SK-N-SH (cell line): ENCODE measurements around the gene TBX15. TPM values are rescaled to one million over a fixed set of nuclear protein-coding genes. Genes with fewer than 3 reads are reported as not detected.

ENCODE experiments used
- CTCF ChIA-PET: fragments of 300-600, 350-600 bp; formaldehyde crosslinking; extraction: SDS; loops from one replicate; lab custom pipeline; 2021; lab: Yijun Ruan, JAX
- POLR2A ChIA-PET: fragments of 350-600 bp; sonication (Branson Sonifier 250); formaldehyde crosslinking; extraction: SDS; loops from one replicate; lab custom pipeline; 2020; ENCODE audit warnings: antibody characterized with exemption, inconsistent platforms; lab: Yijun Ruan, JAX
- DNase-seq: peaks from one replicate; pipeline ENCODE4 v3.0.0; 2012
- H2AFZ ChIP-seq: fragments of 200-600 bp; sonication (generic); 2 replicates; pipeline ENCODE4 v1.8.1; 2016; ENCODE audit warnings: antibody characterized with exemption, mild to moderate bottlenecking, low read depth
- H3F3A ChIP-seq: fragments of 200-600 bp; sonication (generic); replicated peaks from 2 replicates; pipeline ENCODE3; 2016; ENCODE audit warnings: antibody characterized with exemption, mild to moderate bottlenecking; ENCODE audit not compliant: insufficient read depth
- H3K27ac ChIP-seq, 2 experiments: fragments of 200-500 bp in 1 of 2; fragments of 200-600 bp in 1 of 2; sonication (Bioruptor generic) in 1 of 2; sonication (generic), shearing (Covaris generic) in 1 of 2; 2 replicates each; pipeline versions ENCODE4 v1.5.1 to v1.6.1; 2014 to 2016; ENCODE audit warnings: low read depth in 2 of 2, inconsistent platforms in 1 of 2, low read length in 1 of 2, mild to moderate bottlenecking in 1 of 2, mixed read lengths in 1 of 2
- H3K27me3 ChIP-seq: fragments of 200-600 bp; sonication (generic), shearing (Covaris generic); 2 replicates; pipeline ENCODE4 v1.6.1; 2016; ENCODE audit warnings: mixed run types; ENCODE audit not compliant: insufficient read depth
- H3K36me3 ChIP-seq, 2 experiments: fragments of 200-500 bp in 1 of 2; fragments of 200-600 bp in 1 of 2; sonication (Bioruptor generic) in 1 of 2; sonication (generic) in 1 of 2; replicated peaks in 1 of 2; 2 replicates each; pipeline versions ENCODE3 to v1.5.1; 2014 to 2016; ENCODE audit warnings: low read length in 1 of 2, mild to moderate bottlenecking in 1 of 2; ENCODE audit not compliant: insufficient read depth in 2 of 2, control insufficient read depth in 1 of 2
- H3K4me1 ChIP-seq, 2 experiments: fragments of 200-500 bp in 1 of 2; fragments of 200-600 bp in 1 of 2; sonication (Bioruptor generic) in 1 of 2; sonication (generic), shearing (Covaris generic) in 1 of 2; 2 replicates each; pipeline versions ENCODE4 v1.5.1 to v1.6.1; 2014 to 2016; ENCODE audit warnings: low read depth in 1 of 2, low read length in 1 of 2, mixed run types in 1 of 2; ENCODE audit not compliant: insufficient read depth in 2 of 2, control insufficient read depth in 1 of 2
- H3K4me2 ChIP-seq: fragments of 200-600 bp; sonication (generic), shearing (Covaris generic); 2 replicates; pipeline ENCODE4 v1.6.1; 2017; ENCODE audit warnings: mixed run types
- H3K4me3 ChIP-seq, 2 experiments: fragments of 200-500 bp in 1 of 2; fragments of 200-600 bp in 1 of 2; sonication (Bioruptor generic) in 1 of 2; sonication (generic), shearing (Covaris generic) in 1 of 2; 2 replicates each; pipeline versions ENCODE4 v1.5.1 to v1.8.1; 2014 to 2016; ENCODE audit warnings: low read depth in 2 of 2, inconsistent platforms in 1 of 2, low read length in 1 of 2, mild to moderate bottlenecking in 1 of 2, mixed read lengths in 1 of 2, moderate library complexity in 1 of 2
- H3K79me2 ChIP-seq: fragments of 200-600 bp; sonication (generic); 2 replicates; pipeline ENCODE4 v1.8.1; 2017; ENCODE audit warnings: mild to moderate bottlenecking; ENCODE audit not compliant: insufficient read depth
- H3K9ac ChIP-seq: fragments of 200-600 bp; sonication (generic); 2 replicates; pipeline ENCODE4 v1.6.1; 2017; ENCODE audit warnings: mixed run types
- H3K9me2 ChIP-seq: fragments of 200-600 bp; sonication (generic); 2 replicates; pipeline ENCODE4 v1.6.1; 2017; ENCODE audit warnings: mixed run types
- H3K9me3 ChIP-seq: fragments of 200-600 bp; sonication (generic); 2 replicates; pipeline ENCODE4 v1.6.1; 2017; ENCODE audit warnings: mixed run types, mild to moderate bottlenecking, moderate library complexity
- H4K20me1 ChIP-seq: fragments of 200-600 bp; sonication (generic); 2 replicates; pipeline ENCODE4 v1.6.1; 2017; ENCODE audit warnings: mild to moderate bottlenecking, mixed run types; ENCODE audit not compliant: insufficient read depth
- CHD2 ChIP-seq: fragments of 150-350 bp; IDR thresholded peaks from 2 replicates; pipeline ENCODE4 v1.6.1; 2018; ENCODE audit warnings: low read length; ENCODE audit not compliant: partially characterized antibody
- FOXJ3 ChIP-seq: sonication (generic); formaldehyde crosslinking; IDR thresholded peaks from 2 replicates; pipeline ENCODE4 v1.5.1; 2020; ENCODE audit warnings: mild to moderate bottlenecking, missing genetic modification reagents
- GABPA ChIP-seq: IDR thresholded peaks from 2 replicates; pipeline ENCODE4 v1.4.0; 2012; ENCODE audit warnings: low read depth, mild to moderate bottlenecking
- MXI1 ChIP-seq: IDR thresholded peaks from 2 replicates; pipeline ENCODE4 v1.6.1; 2012; ENCODE audit warnings: mild to moderate bottlenecking, low read depth, low read length, improper control_type of control experiment
- NRF1 ChIP-seq: IDR thresholded peaks from 2 replicates; pipeline ENCODE4 v1.6.1; 2012; ENCODE audit warnings: low read depth, mild to moderate bottlenecking, low read length
- RAD21 ChIP-seq: IDR thresholded peaks from 2 replicates; pipeline ENCODE4 v1.6.1; 2012; ENCODE audit warnings: mild to moderate bottlenecking, low read length
- RXRA ChIP-seq: IDR thresholded peaks from 2 replicates; pipeline ENCODE4 v1.4.0; 2012; ENCODE audit warnings: low read depth, mild to moderate bottlenecking, borderline replicate concordance
- SIN3A ChIP-seq: IDR thresholded peaks from 2 replicates; pipeline ENCODE4 v1.6.1; 2012; ENCODE audit warnings: low read depth, mild to moderate bottlenecking, low read length, moderate library complexity, borderline replicate concordance
- TAF1 ChIP-seq: IDR thresholded peaks from 2 replicates; pipeline ENCODE4 v1.6.1; 2012; ENCODE audit warnings: low read depth, mild to moderate bottlenecking, low read length, moderate library complexity, borderline replicate concordance
- WGBS: methylation state at CpG from one replicate; pipeline ENCODE4 v1.1.6; 2017; ENCODE audit warnings: low lambda C conversion rate; 5-methylcytosine and 5-hydroxymethylcytosine counted together
- polyA plus RNA-seq, 3 experiments: library from polyadenylated mRNA; depleted of rRNA; stranded (reverse); fragments of >200 nt; gene quantifications; 2 replicates each; pipeline ENCODE4 v1.2.3, GENCODE V29; 2012
- TF ChIP-seq, protein P1 (sequence below): IDR thresholded peaks from 2 replicates; pipeline ENCODE4; 2012
- TF ChIP-seq, protein P2 (sequence below): fragments of 200-600 bp; sonication (generic); IDR thresholded peaks from 2 replicates; pipeline ENCODE4 v1.6.1; 2017; ENCODE audit warnings: antibody characterized with exemption, mild to moderate bottlenecking, moderate library complexity
- TF ChIP-seq, protein P3 (sequence below): IDR thresholded peaks from 2 replicates; pipeline ENCODE4 v1.4.0; 2012; ENCODE audit warnings: low read depth
- TF ChIP-seq, protein P4 (sequence below): fragments of 150-350 bp; IDR thresholded peaks from 2 replicates; pipeline ENCODE4 v1.6.1; 2016; ENCODE audit warnings: mild to moderate bottlenecking, low read depth, low read length

TBX15 gene
- polyA plus RNA-seq, 1 of the 3 experiments (the other 2 are of a cell fraction), result 0.02 TPM

DNA sequence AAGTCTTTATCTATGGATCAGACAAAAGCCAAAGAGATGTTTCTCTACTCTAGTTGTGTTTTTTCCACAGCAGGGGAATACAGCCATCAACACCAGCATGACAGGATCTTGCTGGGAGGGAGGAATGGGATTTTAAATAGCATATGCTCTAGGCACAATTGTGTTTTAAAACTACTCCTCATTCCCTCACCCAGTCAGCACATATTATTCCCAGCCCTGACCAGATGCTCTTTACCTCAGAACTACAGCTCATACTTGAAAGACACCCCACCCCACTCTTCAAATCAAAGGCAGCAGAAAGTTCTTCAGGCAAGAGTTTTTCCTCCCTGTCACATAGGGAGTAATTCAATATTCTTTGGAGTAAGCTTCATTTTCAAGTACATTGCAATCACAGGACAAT, 46.2 kb upstream of the TBX15 start:
- Histone ChIP-seq H3K4me2 (no peak overlapping the region), H3K4me3 (no peak overlapping the region), H3F3A (no peaks in the 10 kb centered on the region), H3K4me1 (no peaks in the 10 kb centered on the region), H4K20me1 (no peaks in the 10 kb centered on the region), H3K9ac (no peak overlapping the region), H3K27me3 (no peaks in the 10 kb centered on the region), H3K9me3 (no peaks in the 10 kb centered on the region), H3K36me3 (peaks cover 0 to 3% of the 10 kb centered on the region in 2 experiments), H2AFZ (no peak overlapping the region), H3K79me2 (no peaks in the 10 kb centered on the region), H3K9me2 (no peaks in the 10 kb centered on the region), H3K27ac (no peak overlapping the region)
- no peak for TF ChIP-seq MXI1
- CTCF ChIA-PET, result interaction anchor here (1.3 kb wide), 1 partner anchor 26 kb away, joined by 4 read pairs; no protein-coding TSS in a partner anchor
- POLR2A ChIA-PET, result no interaction called here
- no peak for DNase-seq

DNA sequence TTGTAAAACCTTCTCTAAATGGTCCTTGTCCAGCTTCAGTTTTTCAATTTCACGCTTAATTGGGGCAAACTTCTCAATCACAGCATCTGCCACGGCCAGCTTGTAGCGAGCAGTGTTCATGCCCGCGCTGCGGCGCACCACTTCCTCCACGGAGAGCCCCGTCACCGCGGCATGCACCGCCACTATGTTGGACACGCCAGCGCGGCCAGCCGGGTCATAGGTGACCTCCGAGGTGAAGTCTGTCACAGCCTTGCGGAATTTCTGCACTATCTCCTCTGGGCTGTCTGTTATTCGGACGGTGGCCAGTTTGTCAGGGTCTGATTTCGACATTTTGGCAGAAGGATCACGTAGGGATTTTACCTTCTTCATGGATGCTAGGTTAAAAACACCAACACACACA, 44.8 kb upstream of the TBX15 start:
- no peaks in the 10 kb centered on the region for H3F3A ChIP-seq
- no peaks in the 10 kb centered on the region for H3K9me3 ChIP-seq
- POLR2A ChIA-PET, result no interaction called here
- no peaks in the 10 kb centered on the region for H3K27me3 ChIP-seq
- no peaks in the 10 kb centered on the region for H3K9me2 ChIP-seq
- no peak overlapping the region for H3K4me3 ChIP-seq
- H3K36me3 ChIP-seq, result peaks cover 0 to 3% of the 10 kb centered on the region in 2 experiments
- no peak overlapping the region for H3K27ac ChIP-seq
- no peak overlapping the region for H3K4me2 ChIP-seq
- no peak overlapping the region for H2AFZ ChIP-seq
- no peaks in the 10 kb centered on the region for H3K4me1 ChIP-seq
- no peaks in the 10 kb centered on the region for H4K20me1 ChIP-seq
- H3K79me2 ChIP-seq, result no peaks in the 10 kb centered on the region
- TF ChIP-seq, protein P1, sequence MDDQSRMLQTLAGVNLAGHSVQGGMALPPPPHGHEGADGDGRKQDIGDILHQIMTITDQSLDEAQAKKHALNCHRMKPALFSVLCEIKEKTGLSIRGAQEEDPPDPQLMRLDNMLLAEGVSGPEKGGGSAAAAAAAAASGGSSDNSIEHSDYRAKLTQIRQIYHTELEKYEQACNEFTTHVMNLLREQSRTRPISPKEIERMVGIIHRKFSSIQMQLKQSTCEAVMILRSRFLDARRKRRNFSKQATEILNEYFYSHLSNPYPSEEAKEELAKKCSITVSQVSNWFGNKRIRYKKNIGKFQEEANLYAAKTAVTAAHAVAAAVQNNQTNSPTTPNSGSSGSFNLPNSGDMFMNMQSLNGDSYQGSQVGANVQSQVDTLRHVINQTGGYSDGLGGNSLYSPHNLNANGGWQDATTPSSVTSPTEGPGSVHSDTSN, result no peak
- TF ChIP-seq, all 33 proteins: peak for 0
- CTCF ChIA-PET, result interaction anchor here (1.5 kb wide), 1 partner anchor 25 kb away, joined by 4 read pairs; no protein-coding TSS in a partner anchor
- no peak overlapping the region for H3K9ac ChIP-seq
- DNase-seq, result no peak
- 95% methylated on average over 22 of the region's 22 CpGs for WGBS

DNA sequence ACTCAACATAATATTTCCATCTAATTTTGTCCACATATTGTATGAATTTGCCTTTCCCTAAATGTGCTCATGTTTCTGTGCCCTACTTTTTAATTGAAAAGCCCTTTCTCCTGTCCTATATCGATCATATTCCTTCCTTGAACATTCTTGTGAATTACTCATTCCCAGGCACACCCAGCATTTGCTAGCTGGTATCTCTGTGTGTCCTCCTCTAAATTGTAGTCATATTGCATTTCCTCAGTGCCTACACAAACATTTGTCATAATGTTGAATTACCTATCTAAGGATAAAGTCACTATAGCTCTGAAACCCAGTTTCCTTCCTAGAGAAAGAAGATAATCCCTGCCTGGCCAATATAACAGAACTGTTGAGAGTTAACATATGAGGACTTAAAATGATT, 39.6 kb upstream of the TBX15 start:
- H3F3A ChIP-seq, result no peaks in the 10 kb centered on the region
- ChIA-PET POLR2A (no interaction called here), CTCF (no interaction called here)
- H3K9ac ChIP-seq, result no peak overlapping the region
- H3K4me3 ChIP-seq, result no peak overlapping the region
- H3K79me2 ChIP-seq, result no peaks in the 10 kb centered on the region
- H3K9me2 ChIP-seq, result no peaks in the 10 kb centered on the region
- WGBS, result 82% methylated on average over 1 of the region's 1 CpG
- no peaks in the 10 kb centered on the region for H3K27me3 ChIP-seq
- H4K20me1 ChIP-seq, result no peaks in the 10 kb centered on the region
- H3K27ac ChIP-seq, result no peak overlapping the region
- no peaks in the 10 kb centered on the region for H3K4me1 ChIP-seq
- no peak for DNase-seq
- no peak overlapping the region for H2AFZ ChIP-seq
- no peak overlapping the region for H3K4me2 ChIP-seq
- no peaks in the 10 kb centered on the region for H3K9me3 ChIP-seq
- TF ChIP-seq GABPA (no peak), SIN3A (no peak), RXRA (no peak), RAD21 (no peak), NRF1 (no peak), CHD2 (no peak), FOXJ3 (CRISPR knock-in tag) (no peak), TAF1 (no peak)
- TF ChIP-seq, protein P2, sequence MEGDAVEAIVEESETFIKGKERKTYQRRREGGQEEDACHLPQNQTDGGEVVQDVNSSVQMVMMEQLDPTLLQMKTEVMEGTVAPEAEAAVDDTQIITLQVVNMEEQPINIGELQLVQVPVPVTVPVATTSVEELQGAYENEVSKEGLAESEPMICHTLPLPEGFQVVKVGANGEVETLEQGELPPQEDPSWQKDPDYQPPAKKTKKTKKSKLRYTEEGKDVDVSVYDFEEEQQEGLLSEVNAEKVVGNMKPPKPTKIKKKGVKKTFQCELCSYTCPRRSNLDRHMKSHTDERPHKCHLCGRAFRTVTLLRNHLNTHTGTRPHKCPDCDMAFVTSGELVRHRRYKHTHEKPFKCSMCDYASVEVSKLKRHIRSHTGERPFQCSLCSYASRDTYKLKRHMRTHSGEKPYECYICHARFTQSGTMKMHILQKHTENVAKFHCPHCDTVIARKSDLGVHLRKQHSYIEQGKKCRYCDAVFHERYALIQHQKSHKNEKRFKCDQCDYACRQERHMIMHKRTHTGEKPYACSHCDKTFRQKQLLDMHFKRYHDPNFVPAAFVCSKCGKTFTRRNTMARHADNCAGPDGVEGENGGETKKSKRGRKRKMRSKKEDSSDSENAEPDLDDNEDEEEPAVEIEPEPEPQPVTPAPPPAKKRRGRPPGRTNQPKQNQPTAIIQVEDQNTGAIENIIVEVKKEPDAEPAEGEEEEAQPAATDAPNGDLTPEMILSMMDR, result no peak
- TF ChIP-seq, protein P3, sequence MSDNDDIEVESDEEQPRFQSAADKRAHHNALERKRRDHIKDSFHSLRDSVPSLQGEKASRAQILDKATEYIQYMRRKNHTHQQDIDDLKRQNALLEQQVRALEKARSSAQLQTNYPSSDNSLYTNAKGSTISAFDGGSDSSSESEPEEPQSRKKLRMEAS, result no peak
- TF ChIP-seq, protein P4, sequence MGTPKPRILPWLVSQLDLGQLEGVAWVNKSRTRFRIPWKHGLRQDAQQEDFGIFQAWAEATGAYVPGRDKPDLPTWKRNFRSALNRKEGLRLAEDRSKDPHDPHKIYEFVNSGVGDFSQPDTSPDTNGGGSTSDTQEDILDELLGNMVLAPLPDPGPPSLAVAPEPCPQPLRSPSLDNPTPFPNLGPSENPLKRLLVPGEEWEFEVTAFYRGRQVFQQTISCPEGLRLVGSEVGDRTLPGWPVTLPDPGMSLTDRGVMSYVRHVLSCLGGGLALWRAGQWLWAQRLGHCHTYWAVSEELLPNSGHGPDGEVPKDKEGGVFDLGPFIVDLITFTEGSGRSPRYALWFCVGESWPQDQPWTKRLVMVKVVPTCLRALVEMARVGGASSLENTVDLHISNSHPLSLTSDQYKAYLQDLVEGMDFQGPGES, result no peak
- peaks cover 0 to 1% of the 10 kb centered on the region in 2 experiments for H3K36me3 ChIP-seq
